Adrenal gland (tissue), 5 donors: ENCODE data around the gene CDCA4.

ENCODE experiments used
- CTCF ChIP-seq, 6 experiments: fragments of 450-650 bp in 4 of 6; fragments of 200-600 bp in 2 of 6; sonication (generic) in 1 of 6; IDR thresholded peaks; 1 replicate in 5 of 6; 2 replicates in 1 of 6; pipeline versions ENCODE4 v1.5.1 to v1.8.0; 2016 to 2021; ENCODE audit warnings: antibody characterized with exemption in 6 of 6, mild to moderate bottlenecking in 2 of 6, moderate library complexity in 1 of 6
- POLR2A ChIP-seq, 2 donors: fragments of 450-650 bp; IDR thresholded peaks; one replicate each; pipeline ENCODE4 v1.6.1; 2017; ENCODE audit warnings: antibody characterized with exemption in 2 of 2, mild to moderate bottlenecking in 2 of 2, moderate library complexity in 1 of 2
- donor health status: DM: no; HTN: no; CAD: no.

GRCh38 chr14:105061428-105062047 is 40.7 kb upstream of the CDCA4 start:
- no peak for TF ChIP-seq CTCF (IDR thresholded peaks at IDR 0.05)
- no peak for TF ChIP-seq POLR2A (IDR thresholded peaks at IDR 0.05)
